A549 (cell line): Measurements from ENCODE around the gene IFNA4.
"Not testable (repeated sequence)": the region's sequence is repeated elsewhere in the genome, so short reads cannot be mapped to it uniquely, and the experiment has no call there.

Experiments
- BCL3 ChIP-seq: fragments of >200 bp; sonication (Bioruptor Twin); formaldehyde crosslinking; IDR thresholded peaks from 3 replicates; pipeline ENCODE4 v1.6.1; 2016
- BHLHE40 ChIP-seq: IDR thresholded peaks from 2 replicates; pipeline ENCODE4 v1.6.1; 2012; ENCODE audit warnings: low read depth, low read length, inconsistent platforms
- CTCF ChIP-seq: fragments of >200 bp; sonication (Bioruptor Twin); formaldehyde crosslinking; IDR thresholded peaks from 3 replicates; pipeline ENCODE4 v1.5.1; 2016
- KDM1A ChIP-seq: fragments of 200-600 bp; sonication (generic); IDR thresholded peaks from 2 replicates; pipeline ENCODE4 v1.6.1; 2016; ENCODE audit warnings: low read depth, mild to moderate bottlenecking
- POLR2A ChIP-seq: IDR thresholded peaks from 2 replicates; pipeline ENCODE4 v1.6.1; 2012; ENCODE audit warnings: mild to moderate bottlenecking, low read length
- RAD21 ChIP-seq, 2 experiments: fragments of >200 bp in 1 of 2; sonication (Bioruptor Twin) in 1 of 2; formaldehyde crosslinking in 1 of 2; IDR thresholded peaks in 1 of 2; conservative IDR thresholded peaks in 1 of 2; 2 replicates in 1 of 2; 3 replicates in 1 of 2; pipeline ENCODE4 v1.6.1; 2012 to 2018; ENCODE audit warnings: inconsistent platforms in 1 of 2

- not testable (repeated sequence) for TF ChIP-seq BHLHE40; BCL3; CTCF; RAD21 (conservative IDR thresholded peaks at IDR 0.05 in 1 of 2, IDR thresholded peaks at IDR 0.05 in 1 of 2); POLR2A; KDM1A
Observed at GRCh38 chr9:21207043-21207442, 19.7 kb upstream of the IFNA4 start, which contains the start of gene IFNA10.
